Measurements from ENCODE around the gene SCYL3. TPM values are rescaled to one million over a fixed set of nuclear protein-coding genes. Genes with fewer than 3 reads are reported as not detected.

SCYL3 gene
- total RNA-seq, 4 donors from 2014 or later, result 2.1 to 17.5 (median 10.2) TPM

- TF ChIP-seq CTCF (IDR thresholded peaks at IDR 0.05) (no peak), POLR2A (IDR thresholded peaks at IDR 0.05) (no peak)
- H3K27me3 ChIP-seq, result no peaks in the 10 kb centered on the region
- H3K9me3 ChIP-seq, result no peaks in the 10 kb centered on the region
- no peak overlapping the region for H3K4me3 ChIP-seq
- H3K27ac ChIP-seq, result no peak overlapping the region
- DNase-seq, result no peak
- intact Hi-C loops (cut with DNase I; ENCODE audit: low total_unique reads), result no loop called here
- no peaks in the 10 kb centered on the region for H3K36me3 ChIP-seq
- H3K4me1 ChIP-seq, result no peaks in the 10 kb centered on the region
Measured at GRCh38 chr1:169833179-169833901, 60.4 kb downstream of the SCYL3 start.

GRCh38 chr1:169829671-169830070, 64.0 kb downstream of the SCYL3 start:
- Histone ChIP-seq H3K4me1 (no peaks in the 10 kb centered on the region), H3K27ac (no peak overlapping the region), H3K36me3 (no peaks in the 10 kb centered on the region), H3K27me3 (no peaks in the 10 kb centered on the region), H3K4me3 (no peak overlapping the region), H3K9me3 (no peaks in the 10 kb centered on the region)
- DNase-seq, result no peak
- TF ChIP-seq POLR2A (IDR thresholded peaks at IDR 0.05), result no peak
- no peak for TF ChIP-seq CTCF (IDR thresholded peaks at IDR 0.05)
- intact Hi-C loops (cut with DNase I; ENCODE audit: low total_unique reads), result no loop called here

- Histone ChIP-seq H3K27ac (no peak overlapping the region), H3K9me3 (no peaks in the 10 kb centered on the region), H3K36me3 (no peaks in the 10 kb centered on the region), H3K27me3 (no peaks in the 10 kb centered on the region), H3K4me3 (no peak overlapping the region), H3K4me1 (no peaks in the 10 kb centered on the region)
- no peak for DNase-seq
- TF ChIP-seq CTCF (IDR thresholded peaks at IDR 0.05), result no peak
- TF ChIP-seq POLR2A (IDR thresholded peaks at IDR 0.05), result no peak
- intact Hi-C loops (cut with DNase I; ENCODE audit: low total_unique reads), result no loop called here
Measured at GRCh38 chr1:169824153-169824552, 69.5 kb downstream of the SCYL3 start.

GRCh38 chr1:169821500-169821899, 72.2 kb downstream of the SCYL3 start:
- DNase-seq, result no peak
- H3K9me3 ChIP-seq, result no peaks in the 10 kb centered on the region
- no peaks in the 10 kb centered on the region for H3K4me1 ChIP-seq
- H3K27ac ChIP-seq, result no peak overlapping the region
- no peaks in the 10 kb centered on the region for H3K27me3 ChIP-seq
- intact Hi-C loops (cut with DNase I; ENCODE audit: low total_unique reads), result no loop called here
- H3K4me3 ChIP-seq, result no peak overlapping the region
- H3K36me3 ChIP-seq, result no peaks in the 10 kb centered on the region
- TF ChIP-seq CTCF (IDR thresholded peaks at IDR 0.05) (no peak), POLR2A (IDR thresholded peaks at IDR 0.05) (no peak)

- Histone ChIP-seq H3K36me3 (no peaks in the 10 kb centered on the region), H3K27ac (no peak overlapping the region), H3K4me3 (no peak overlapping the region), H3K4me1 (no peaks in the 10 kb centered on the region), H3K27me3 (no peaks in the 10 kb centered on the region), H3K9me3 (no peaks in the 10 kb centered on the region)
- TF ChIP-seq CTCF (IDR thresholded peaks at IDR 0.05) (no peak), POLR2A (IDR thresholded peaks at IDR 0.05) (no peak)
- intact Hi-C loops (cut with DNase I; ENCODE audit: low total_unique reads), result no loop called here
- DNase-seq, result no peak
Measured at GRCh38 chr1:169816617-169817016, 77.1 kb downstream of the SCYL3 start.
